H1 (cell line): ENCODE results near the gene ZNF598. TPM values are rescaled to one million over a fixed set of nuclear protein-coding genes. Genes with fewer than 3 reads are reported as not detected.
A peak's percentile ranks its signal among the peaks of the same experiment; 100 is the strongest.

ENCODE experiments used
- CTCF ChIA-PET: fragments of 300-600 bp; sonication (Branson Sonifier 250); formaldehyde crosslinking; loops from one replicate; lab custom pipeline; 2021; ENCODE audit not compliant: partially characterized antibody; lab: Charles Lee
- POLR2A ChIA-PET: fragments of 300-600 bp; sonication (Branson Sonifier 250); formaldehyde crosslinking; loops from one replicate; lab custom pipeline; 2021; ENCODE audit warnings: inconsistent platforms; ENCODE audit not compliant: partially characterized antibody; lab: Charles Lee
- DNase-seq, 2 experiments: peaks; one replicate each; pipeline versions ENCODE4 v3.0.0 to v3.0.0-alpha.2; 2010 to 2022; ENCODE audit warnings: low spot score in 2 of 2, low read depth in 1 of 2, mixed read lengths in 1 of 2
- FAIRE-seq: peaks from 2 replicates; lab custom pipeline; 2011; peaks lifted over from hg19 to GRCh38; lab: Jason Lieb, UNC
- H2AFZ ChIP-seq: 2 replicates; pipeline ENCODE4 v1.8.1; 2012; ENCODE audit warnings: low read length, inconsistent platforms
- H2AK5ac ChIP-seq: 2 replicates; pipeline ENCODE4 v1.6.1; 2013; ENCODE audit warnings: low read depth, low read length
- H2BK120ac ChIP-seq: replicated peaks from 2 replicates; pipeline ENCODE3; 2013; ENCODE audit warnings: low read depth, low read length, inconsistent platforms
- H2BK12ac ChIP-seq: 2 replicates; pipeline ENCODE4 v1.6.1; 2013; ENCODE audit warnings: low read depth, low read length
- H2BK15ac ChIP-seq: 2 replicates; pipeline ENCODE4 v1.6.1; 2013; ENCODE audit warnings: low read length
- H2BK20ac ChIP-seq: 2 replicates; pipeline ENCODE4 v1.6.1; 2013; ENCODE audit warnings: low read length
- H2BK5ac ChIP-seq: 2 replicates; pipeline ENCODE4 v1.6.1; 2013; ENCODE audit warnings: low read depth, low read length
- H3K14ac ChIP-seq: 2 replicates; pipeline ENCODE4 v1.6.1; 2013; ENCODE audit warnings: inconsistent platforms; ENCODE audit not compliant: insufficient read length
- H3K18ac ChIP-seq: 2 replicates; pipeline ENCODE4 v1.6.1; 2013; ENCODE audit warnings: low read length; ENCODE audit errors: extremely low read depth
- H3K23ac ChIP-seq: 2 replicates; pipeline ENCODE4 v1.6.1; 2013; ENCODE audit warnings: inconsistent platforms; ENCODE audit not compliant: insufficient read length
- H3K23me2 ChIP-seq: 2 replicates; pipeline ENCODE4 v1.6.1; 2013; ENCODE audit warnings: low read depth, low read length
- H3K27ac ChIP-seq: 2 replicates; pipeline ENCODE4 v1.6.1; 2011; ENCODE audit warnings: low read depth, low read length, inconsistent platforms
- H3K27me3 ChIP-seq, 4 experiments: replicated peaks in 1 of 4; 1 replicate in 1 of 4; 2 replicates in 3 of 4; pipeline versions ENCODE4 v1.6.1 to v1.8.1; 2011 to 2013; ENCODE audit warnings: low read length in 3 of 4, mild to moderate bottlenecking in 3 of 4, inconsistent platforms in 2 of 4, mixed read lengths in 2 of 4, moderate library complexity in 1 of 4; ENCODE audit not compliant: control insufficient read depth in 3 of 4, insufficient read depth in 3 of 4; ENCODE audit errors: extremely low read depth in 1 of 4
- H3K36me3 ChIP-seq, 4 experiments: 2 replicates each; pipeline versions ENCODE4 v1.6.1 to v1.8.1; 2011 to 2013; ENCODE audit warnings: mild to moderate bottlenecking in 4 of 4, low read length in 3 of 4, moderate library complexity in 2 of 4, control low read depth in 1 of 4, inconsistent platforms in 1 of 4; ENCODE audit not compliant: insufficient read depth in 4 of 4, control insufficient read depth in 2 of 4
- H3K4ac ChIP-seq: replicated peaks from 2 replicates; pipeline ENCODE3; 2013; ENCODE audit warnings: low read length, low read depth, mixed read lengths, inconsistent platforms; ENCODE audit not compliant: insufficient read length
- H3K4me1 ChIP-seq, 4 experiments: replicated peaks in 1 of 4; 1 replicate in 1 of 4; 2 replicates in 3 of 4; pipeline versions ENCODE4 v1.6.1 to v1.8.1; 2011 to 2013; ENCODE audit warnings: low read length in 3 of 4, inconsistent platforms in 2 of 4, mixed read lengths in 1 of 4; ENCODE audit not compliant: insufficient read depth in 4 of 4, control insufficient read depth in 3 of 4
- H3K4me2 ChIP-seq, 2 experiments: 2 replicates each; pipeline versions ENCODE4 v1.6.1 to v1.8.1; 2011 to 2013; ENCODE audit warnings: low read depth in 2 of 2, low read length in 2 of 2, control low read depth in 1 of 2, inconsistent platforms in 1 of 2, mild to moderate bottlenecking in 1 of 2; ENCODE audit not compliant: insufficient read depth in 1 of 2
- H3K4me3 ChIP-seq, 4 experiments: fragments of 200-600, 300-600 bp in 1 of 4; sonication (generic), shearing (Covaris generic), sonication (Bioruptor Twin) in 1 of 4; 2 replicates each; pipeline versions ENCODE4 v1.5.1 to v1.8.1; 2011 to 2016; ENCODE audit warnings: low read length in 4 of 4, low read depth in 3 of 4, control low read depth in 2 of 4, inconsistent platforms in 2 of 4, mild to moderate bottlenecking in 2 of 4, mixed read lengths in 1 of 4, moderate library complexity in 1 of 4; ENCODE audit not compliant: insufficient read depth in 2 of 4; ENCODE audit errors: extremely low read depth in 1 of 4
- H3K56ac ChIP-seq: replicated peaks from 2 replicates; pipeline ENCODE3; 2013; ENCODE audit warnings: low read depth, mild to moderate bottlenecking, mixed read lengths, low read length, inconsistent platforms; ENCODE audit not compliant: insufficient read length
- H3K79me1 ChIP-seq: 2 replicates; pipeline ENCODE4 v1.6.1; 2013; ENCODE audit warnings: low read depth, low read length, control low read depth
- H3K79me2 ChIP-seq, 2 experiments: 2 replicates each; pipeline versions ENCODE4 v1.6.1 to v1.8.1; 2012 to 2013; ENCODE audit warnings: low read length in 2 of 2, mild to moderate bottlenecking in 2 of 2, inconsistent platforms in 1 of 2; ENCODE audit not compliant: insufficient read depth in 2 of 2, control insufficient read depth in 1 of 2
- H3K9ac ChIP-seq, 4 experiments: replicated peaks in 1 of 4; 1 replicate in 1 of 4; 2 replicates in 3 of 4; pipeline versions ENCODE4 v1.6.1 to v1.8.1; 2011 to 2013; ENCODE audit warnings: low read depth in 3 of 4, low read length in 3 of 4, control low read depth in 2 of 4, mild to moderate bottlenecking in 2 of 4, moderate library complexity in 2 of 4, inconsistent platforms in 1 of 4; ENCODE audit errors: extremely low read depth in 1 of 4
- H3K9me3 ChIP-seq, 2 experiments: 2 replicates each; pipeline versions ENCODE4 v1.6.1 to v1.8.1; 2012 to 2013; ENCODE audit warnings: mild to moderate bottlenecking in 2 of 2, moderate library complexity in 2 of 2, control low read depth in 1 of 2, inconsistent platforms in 1 of 2, low read depth in 1 of 2, low read length in 1 of 2, mixed read lengths in 1 of 2; ENCODE audit not compliant: insufficient read depth in 2 of 2
- H4K20me1 ChIP-seq, 2 experiments: replicated peaks in 1 of 2; 2 replicates each; pipeline versions ENCODE3 to v1.8.1; 2011 to 2013; ENCODE audit warnings: inconsistent platforms in 2 of 2, low read length in 2 of 2, mild to moderate bottlenecking in 1 of 2; ENCODE audit not compliant: insufficient read depth in 2 of 2, control insufficient read depth in 1 of 2
- H4K5ac ChIP-seq: 2 replicates; pipeline ENCODE4 v1.6.1; 2013; ENCODE audit warnings: low read length, low read depth, mixed read lengths, inconsistent platforms; ENCODE audit not compliant: insufficient read length
- H4K8ac ChIP-seq: 2 replicates; pipeline ENCODE4 v1.8.0; 2013; ENCODE audit warnings: mild to moderate bottlenecking, moderate library complexity, low read length, inconsistent platforms; ENCODE audit not compliant: insufficient read depth; ENCODE audit errors: extremely low read depth
- H4K91ac ChIP-seq: replicated peaks from 2 replicates; pipeline ENCODE3; 2013; ENCODE audit warnings: low read length, mixed read lengths, inconsistent platforms; ENCODE audit not compliant: insufficient read length
- KDM1A ChIP-seq: fragments of 200-600, 300-600 bp; sonication (generic); IDR thresholded peaks from 2 replicates; pipeline ENCODE4 v1.7.1; 2016; ENCODE audit warnings: mild to moderate bottlenecking, low read length, borderline replicate concordance
- KDM4A ChIP-seq: IDR thresholded peaks from one replicate; pipeline ENCODE4 v1.7.1; 2012; ENCODE audit warnings: low read depth, mild to moderate bottlenecking, moderate library complexity, low read length, inconsistent platforms; ENCODE audit not compliant: severe bottlenecking
- WGBS, 2 experiments: shearing (Covaris generic) in 1 of 2; methylation state at CpG; one replicate each; pipeline versions ENCODE4 v1.1.6 to v1.1.7; 2013 to 2015; ENCODE audit warnings: low lambda C conversion rate in 2 of 2, mixed read lengths in 2 of 2, inconsistent platforms in 1 of 2, low coverage in 1 of 2, missing lambda C conversion rate in 1 of 2; ENCODE audit not compliant: insufficient replicate concordance in 2 of 2, insufficient coverage in 1 of 2, insufficient read length in 1 of 2; ENCODE audit errors: extremely low coverage in 1 of 2, missing lambda C conversion rate in 1 of 2; 5-methylcytosine and 5-hydroxymethylcytosine counted together
- polyA plus RNA-seq, 7 experiments: library from polyadenylated mRNA; depleted of rRNA in 3 of 7; stranded (reverse) in 5 of 7; unstranded in 2 of 7; fragments of >200 nt in 5 of 7; fragments of 200-250 nt in 2 of 7; gene quantifications; 1 replicate in 5 of 7; 2 replicates in 1 of 7; 4 replicates in 1 of 7; pipeline versions ENCODE4 v1.2.1 to v1.2.3, GENCODE V29; 2011 to 2013; ENCODE audit warnings: missing spikeins in 2 of 7, mixed read lengths in 2 of 7
- total RNA-seq: library from RNA; stranded (reverse); fragmentation: NEBNext Ultra II Directional; extraction: Animal tissue kit (Norgen Biotek cat#: 25700); gene quantifications from 2 replicates; pipeline ENCODE4 v1.2.1, GENCODE V29; 2021
- TF ChIP-seq, protein P1 (sequence below): IDR thresholded peaks from 2 replicates; pipeline ENCODE4 v1.6.1; 2012; ENCODE audit warnings: low read length, inconsistent platforms
- TF ChIP-seq, protein P2 (sequence below), 3 experiments: IDR thresholded peaks; 1 replicate in 2 of 3; 2 replicates in 1 of 3; pipeline versions ENCODE4 v1.5.1 to v1.6.1; 2011; ENCODE audit warnings: low read length in 3 of 3, mild to moderate bottlenecking in 3 of 3, inconsistent platforms in 2 of 3, low read depth in 1 of 3, moderate library complexity in 1 of 3; ENCODE audit not compliant: insufficient read depth in 1 of 3; ENCODE audit errors: control extremely low read depth in 1 of 3

The ZNF598 gene
- total and polyA plus RNA-seq, 2 of the 8 experiments (the other 6 are each of a cell fraction or from before 2014, with no cell fraction given): 29.3 to 47.6 TPM

DNA sequence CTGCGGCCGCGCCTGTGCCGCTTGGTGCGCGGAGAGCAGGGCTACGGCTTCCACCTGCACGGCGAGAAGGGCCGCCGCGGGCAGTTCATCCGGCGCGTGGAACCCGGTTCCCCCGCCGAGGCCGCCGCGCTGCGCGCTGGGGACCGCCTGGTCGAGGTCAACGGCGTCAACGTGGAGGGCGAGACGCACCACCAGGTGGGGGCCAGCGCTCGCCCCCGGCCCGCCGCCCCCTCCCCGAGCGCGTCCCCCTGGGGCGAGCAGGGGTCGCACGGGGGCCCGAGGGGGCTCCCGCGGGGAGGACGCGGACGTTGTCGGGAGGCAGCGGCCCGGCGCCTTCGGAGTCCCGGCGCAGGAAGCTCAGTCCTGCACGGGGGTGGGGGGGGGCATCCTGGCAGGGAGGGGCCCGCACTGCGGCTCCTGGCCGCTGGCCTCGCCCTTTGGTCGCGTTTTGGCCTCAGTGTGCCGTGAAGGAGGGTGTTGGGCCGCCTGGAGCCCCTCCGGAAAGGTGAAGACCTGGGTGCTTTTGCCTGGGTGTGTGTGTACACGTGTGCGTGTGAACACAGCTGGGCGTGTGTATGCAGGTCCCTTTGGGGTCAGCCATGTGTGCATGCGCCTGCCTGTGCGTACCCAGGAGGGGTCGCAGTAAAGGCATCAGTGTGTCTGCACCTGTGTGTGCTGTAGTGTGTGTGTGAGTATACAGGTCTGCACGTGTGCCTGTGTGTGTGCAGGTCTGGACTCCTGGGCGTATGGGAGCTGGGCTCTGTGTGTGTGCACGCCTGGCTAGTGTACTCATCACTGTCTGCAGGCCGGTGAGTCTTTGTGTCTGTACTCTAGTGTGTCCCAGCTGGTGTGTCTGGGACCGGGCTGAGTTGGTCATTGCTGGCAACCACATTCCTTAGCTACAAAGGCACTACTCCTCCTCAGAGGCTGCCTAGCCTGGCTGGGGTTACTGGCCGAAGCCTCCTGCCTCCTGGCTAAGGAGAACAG lies 17.7 kb upstream of the ZNF598 start:
- Histone ChIP-seq H3K23me2 (peaks cover 7% of the 10 kb centered on the region; the same call in 1 of the 2 replicates), H3K9me3 (no peaks in the 10 kb centered on the region), H3K4me1 (peaks cover 0 to 14% (median 11%) of the 10 kb centered on the region in 4 experiments; a peak in 5 of 7 replicates), H3K79me2 (no peaks in the 10 kb centered on the region), H3K56ac (no peak overlapping the region), H3K4me3 (peak overlapping the region; percentile 42 to 66 (median 46)), H3K4ac (peak overlapping the region; percentile 98), H3K36me3 (no peaks in the 10 kb centered on the region), H4K91ac (peak overlapping the region; percentile 95), H3K23ac (no peak overlapping the region), H3K79me1 (no peaks in the 10 kb centered on the region), H2BK20ac (no peak overlapping the region; the same call in 1 of the 2 replicates), H4K8ac (peak overlapping the region; percentile 40), H3K27me3 (peaks cover 0 to 27% (median 21%) of the 10 kb centered on the region in 4 experiments; a peak in 5 of 7 replicates), H3K4me2 (peak overlapping the region; percentile 61 to 80), H2BK120ac (peak overlapping the region; percentile 64), H3K14ac (no peak overlapping the region), H3K9ac (peak overlapping the region in 1 of 4 experiments; percentile 2; a peak in 1 of 7 replicates), H2BK15ac (peak overlapping the region; percentile 92), H2AK5ac (peak overlapping the region; percentile 87; the same call in 1 of the 2 replicates), H2BK5ac (0 out of 2 replicates have a peak overlapping the region, but pooled peaks have one; percentile 66), H4K5ac (no peak overlapping the region), H4K20me1 (peaks cover 0 to 9% of the 10 kb centered on the region in 2 experiments), H2AFZ (no peak overlapping the region), H3K27ac (no peak overlapping the region), H2BK12ac (peak overlapping the region; percentile 96; the same call in 1 of the 2 replicates), H3K18ac (peak overlapping the region; percentile 65; the same call in 1 of the 2 replicates)
- CTCF ChIA-PET: interaction anchor here (0.8 to 2.1 kb wide), 11 partner anchors 8 to 113 kb away, joined by 3 to 7 read pairs (median 4); no protein-coding TSS in a partner anchor
- DNase-seq (peak in 1 of 2 experiments; percentile 66), FAIRE-seq (no peak)
- POLR2A ChIA-PET: interaction anchor here (0.5 to 1.6 kb wide), 12 partner anchors 10 to 434 kb away, joined by 3 to 7 read pairs (median 3); partner anchors contain the start of genes RPS2 and TRAF7
- TF ChIP-seq, protein P1, sequence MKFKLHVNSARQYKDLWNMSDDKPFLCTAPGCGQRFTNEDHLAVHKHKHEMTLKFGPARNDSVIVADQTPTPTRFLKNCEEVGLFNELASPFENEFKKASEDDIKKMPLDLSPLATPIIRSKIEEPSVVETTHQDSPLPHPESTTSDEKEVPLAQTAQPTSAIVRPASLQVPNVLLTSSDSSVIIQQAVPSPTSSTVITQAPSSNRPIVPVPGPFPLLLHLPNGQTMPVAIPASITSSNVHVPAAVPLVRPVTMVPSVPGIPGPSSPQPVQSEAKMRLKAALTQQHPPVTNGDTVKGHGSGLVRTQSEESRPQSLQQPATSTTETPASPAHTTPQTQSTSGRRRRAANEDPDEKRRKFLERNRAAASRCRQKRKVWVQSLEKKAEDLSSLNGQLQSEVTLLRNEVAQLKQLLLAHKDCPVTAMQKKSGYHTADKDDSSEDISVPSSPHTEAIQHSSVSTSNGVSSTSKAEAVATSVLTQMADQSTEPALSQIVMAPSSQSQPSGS: no peak
- peak; percentile 17 for TF ChIP-seq KDM4A
- TF ChIP-seq KDM1A: peak; percentile 99; the same call in 1 of the 2 replicates
- TF ChIP-seq, protein P2, sequence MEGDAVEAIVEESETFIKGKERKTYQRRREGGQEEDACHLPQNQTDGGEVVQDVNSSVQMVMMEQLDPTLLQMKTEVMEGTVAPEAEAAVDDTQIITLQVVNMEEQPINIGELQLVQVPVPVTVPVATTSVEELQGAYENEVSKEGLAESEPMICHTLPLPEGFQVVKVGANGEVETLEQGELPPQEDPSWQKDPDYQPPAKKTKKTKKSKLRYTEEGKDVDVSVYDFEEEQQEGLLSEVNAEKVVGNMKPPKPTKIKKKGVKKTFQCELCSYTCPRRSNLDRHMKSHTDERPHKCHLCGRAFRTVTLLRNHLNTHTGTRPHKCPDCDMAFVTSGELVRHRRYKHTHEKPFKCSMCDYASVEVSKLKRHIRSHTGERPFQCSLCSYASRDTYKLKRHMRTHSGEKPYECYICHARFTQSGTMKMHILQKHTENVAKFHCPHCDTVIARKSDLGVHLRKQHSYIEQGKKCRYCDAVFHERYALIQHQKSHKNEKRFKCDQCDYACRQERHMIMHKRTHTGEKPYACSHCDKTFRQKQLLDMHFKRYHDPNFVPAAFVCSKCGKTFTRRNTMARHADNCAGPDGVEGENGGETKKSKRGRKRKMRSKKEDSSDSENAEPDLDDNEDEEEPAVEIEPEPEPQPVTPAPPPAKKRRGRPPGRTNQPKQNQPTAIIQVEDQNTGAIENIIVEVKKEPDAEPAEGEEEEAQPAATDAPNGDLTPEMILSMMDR (IDR thresholded peaks at IDR 0.05; ENCODE audit: control extremely low read depth in 1 of 3, insufficient read depth in 1 of 3, low read depth in 1 of 3, low read length in 3 of 3): peak in 1 of 3 experiments; percentile 15; a peak in 1 of 4 replicates
- WGBS, 2 experiments: 25% methylated on average over 34 of the region's 76 CpGs; no CpG with 5 or more reads in 1 of the 2 experiments
